Vagina (tissue), 2 donors: ENCODE measurements around the gene CCDC18. TPM values are rescaled to one million over a fixed set of nuclear protein-coding genes. Genes with fewer than 3 reads are reported as not detected.
"Not testable (repeated sequence)": the region's sequence is repeated elsewhere in the genome, so short reads cannot be mapped to it uniquely, and the experiment has no call there.

ENCODE experiments used
- DNase-seq, 2 donors: peaks; one replicate each; pipeline ENCODE4 v3.0.0-alpha.2; 2017; ENCODE audit errors: extremely low spot score in 2 of 2
- H3K27ac ChIP-seq: fragments of 200-600 bp; sonication (generic); one replicate; pipeline ENCODE4 v1.5.1; 2019
- H3K27me3 ChIP-seq: fragments of 200-600 bp; sonication (generic); one replicate; pipeline ENCODE4 v1.5.1; 2019
- H3K36me3 ChIP-seq, 2 donors: fragments of 200-600 bp; sonication (generic); one replicate each; pipeline ENCODE4 v1.5.1; 2017 to 2019
- H3K4me1 ChIP-seq: fragments of 200-600 bp; sonication (generic); one replicate; pipeline ENCODE4 v1.5.1; 2019
- H3K4me3 ChIP-seq, 2 donors: fragments of 200-600 bp; sonication (generic); 1 replicate in 1 of 2; 2 replicates in 1 of 2; pipeline ENCODE4 v1.5.1; 2016 to 2019
- H3K9me3 ChIP-seq: fragments of 200-600 bp; sonication (generic); one replicate; pipeline ENCODE4 v1.5.1; 2019
- POLR2A ChIP-seq, 2 donors: fragments of 450-650 bp; IDR thresholded peaks; one replicate each; pipeline ENCODE4 v1.6.1; 2017; ENCODE audit warnings: antibody characterized with exemption in 2 of 2, mild to moderate bottlenecking in 2 of 2, moderate library complexity in 2 of 2
- POLR2AphosphoS5 ChIP-seq, 2 donors: sonication (generic); formaldehyde crosslinking; IDR thresholded peaks; one replicate each; pipeline ENCODE4 v1.9.0; 2017; ENCODE audit warnings: antibody characterized with exemption in 2 of 2, mild to moderate bottlenecking in 2 of 2, low read depth in 1 of 2; ENCODE audit not compliant: insufficient read depth in 1 of 2
- intact Hi-C: fragments of 100-400 bp; cut with DNase I; formaldehyde crosslinking; loops from one replicate; pipeline ENCODE4 v1.15.1; 2023
- total RNA-seq: library from RNA; depleted of rRNA; stranded (reverse); fragments of >200 nt; gene quantifications from one replicate; pipeline ENCODE4 v1.2.3, GENCODE V29; 2016
- TF ChIP-seq, protein P1 (sequence below), 3 experiments: fragments of 450-650 bp in 2 of 3; fragments of 200-600 bp in 1 of 3; sonication (generic) in 1 of 3; IDR thresholded peaks; one replicate each; pipeline ENCODE4 v1.5.1; 2017 to 2019; ENCODE audit warnings: antibody characterized with exemption in 3 of 3, mild to moderate bottlenecking in 2 of 3, moderate library complexity in 2 of 3

CCDC18 gene
- total RNA-seq, 1 donor from 2014 or later = 17.7 TPM

DNA sequence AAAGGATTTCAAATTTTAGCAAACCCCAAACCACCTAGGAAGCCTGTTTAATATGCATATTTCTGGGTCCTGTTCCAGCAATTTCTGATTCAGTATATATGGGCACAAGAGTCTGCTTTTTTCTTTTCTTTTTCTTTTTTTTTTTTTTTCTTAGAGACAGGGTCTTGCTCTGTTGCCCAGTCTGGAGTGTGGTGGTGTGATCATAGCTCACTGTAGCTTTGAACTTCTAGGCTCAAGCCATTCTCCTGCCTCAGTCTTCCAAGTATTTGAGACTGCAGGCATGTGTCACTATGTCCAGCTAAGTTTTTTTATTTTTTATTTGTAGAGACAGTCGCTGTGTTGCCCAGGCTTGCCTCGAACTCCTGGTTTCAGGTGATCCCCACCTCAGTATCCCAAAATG lies 34.8 kb downstream of the CCDC18 start:
- Histone ChIP-seq H3K4me1 (no peaks in the 10 kb centered on the region), H3K4me3 (no peak overlapping the region), H3K36me3 (no peaks in the 10 kb centered on the region), H3K27me3 (no peaks in the 10 kb centered on the region), H3K9me3 (no peaks in the 10 kb centered on the region), H3K27ac (no peak overlapping the region)
- intact Hi-C loops = no loop called here
- no peak for DNase-seq
- TF ChIP-seq POLR2A (IDR thresholded peaks at IDR 0.05) (no peak), POLR2AphosphoS5 (IDR thresholded peaks at IDR 0.05; ENCODE audit: insufficient read depth in 1 of 2, low read depth in 1 of 2) (no peak)
- TF ChIP-seq, protein P1, sequence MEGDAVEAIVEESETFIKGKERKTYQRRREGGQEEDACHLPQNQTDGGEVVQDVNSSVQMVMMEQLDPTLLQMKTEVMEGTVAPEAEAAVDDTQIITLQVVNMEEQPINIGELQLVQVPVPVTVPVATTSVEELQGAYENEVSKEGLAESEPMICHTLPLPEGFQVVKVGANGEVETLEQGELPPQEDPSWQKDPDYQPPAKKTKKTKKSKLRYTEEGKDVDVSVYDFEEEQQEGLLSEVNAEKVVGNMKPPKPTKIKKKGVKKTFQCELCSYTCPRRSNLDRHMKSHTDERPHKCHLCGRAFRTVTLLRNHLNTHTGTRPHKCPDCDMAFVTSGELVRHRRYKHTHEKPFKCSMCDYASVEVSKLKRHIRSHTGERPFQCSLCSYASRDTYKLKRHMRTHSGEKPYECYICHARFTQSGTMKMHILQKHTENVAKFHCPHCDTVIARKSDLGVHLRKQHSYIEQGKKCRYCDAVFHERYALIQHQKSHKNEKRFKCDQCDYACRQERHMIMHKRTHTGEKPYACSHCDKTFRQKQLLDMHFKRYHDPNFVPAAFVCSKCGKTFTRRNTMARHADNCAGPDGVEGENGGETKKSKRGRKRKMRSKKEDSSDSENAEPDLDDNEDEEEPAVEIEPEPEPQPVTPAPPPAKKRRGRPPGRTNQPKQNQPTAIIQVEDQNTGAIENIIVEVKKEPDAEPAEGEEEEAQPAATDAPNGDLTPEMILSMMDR (IDR thresholded peaks at IDR 0.05) = no peak

DNA sequence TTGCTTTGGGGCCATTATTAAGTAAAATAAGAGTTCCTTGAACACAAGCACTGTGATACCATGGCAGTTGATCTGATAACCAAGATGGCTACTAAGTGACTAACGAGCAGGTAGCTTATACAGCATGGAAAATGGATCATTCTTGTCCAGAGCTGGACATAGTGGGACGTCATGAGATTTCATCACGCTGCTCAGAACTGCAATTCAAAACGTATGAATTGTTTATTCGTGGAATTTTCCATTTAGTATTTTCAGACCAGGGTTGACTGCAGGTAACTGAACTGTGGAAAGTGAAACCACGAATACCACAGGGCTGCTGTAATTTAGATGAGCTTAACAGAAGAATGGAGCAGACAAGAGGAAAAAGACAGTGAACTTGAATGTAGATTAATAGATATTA lies 38.9 kb downstream of the CCDC18 start:
- no peak overlapping the region for H3K27ac ChIP-seq
- no peak for TF ChIP-seq POLR2AphosphoS5 (IDR thresholded peaks at IDR 0.05; ENCODE audit: insufficient read depth in 1 of 2, low read depth in 1 of 2)
- TF ChIP-seq, protein P1 (IDR thresholded peaks at IDR 0.05) = no peak
- TF ChIP-seq POLR2A (IDR thresholded peaks at IDR 0.05) = no peak
- intact Hi-C loops = no loop called here
- no peaks in the 10 kb centered on the region for H3K9me3 ChIP-seq
- H3K36me3 ChIP-seq = no peaks in the 10 kb centered on the region
- no peak overlapping the region for H3K4me3 ChIP-seq
- H3K27me3 ChIP-seq = no peaks in the 10 kb centered on the region
- no peak for DNase-seq
- no peaks in the 10 kb centered on the region for H3K4me1 ChIP-seq

DNA sequence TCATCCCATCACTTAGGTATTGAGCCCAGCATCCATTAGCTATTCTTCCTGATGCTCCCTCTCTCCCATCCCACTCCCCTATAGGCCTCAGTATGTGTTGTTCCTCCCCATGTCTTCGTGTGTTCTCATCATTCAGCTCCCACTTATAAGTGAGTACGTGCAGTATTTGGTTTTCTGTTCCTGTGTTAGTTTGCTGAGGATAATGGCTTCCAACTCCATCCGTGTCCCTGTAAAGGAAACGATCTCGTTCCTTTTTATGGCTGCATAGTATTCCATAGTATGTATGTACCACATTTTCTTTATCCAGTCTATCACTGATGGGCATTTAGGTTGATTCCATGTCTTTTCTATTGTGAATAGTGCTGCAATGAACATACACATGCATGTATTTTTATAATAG lies 40.2 kb downstream of the CCDC18 start:
- DNase-seq, H3K4me3 ChIP-seq, H3K9me3 ChIP-seq, H3K4me1 ChIP-seq, H3K27me3 ChIP-seq, H3K36me3 ChIP-seq, H3K27ac ChIP-seq, intact Hi-C loops: not testable (repeated sequence)

DNA sequence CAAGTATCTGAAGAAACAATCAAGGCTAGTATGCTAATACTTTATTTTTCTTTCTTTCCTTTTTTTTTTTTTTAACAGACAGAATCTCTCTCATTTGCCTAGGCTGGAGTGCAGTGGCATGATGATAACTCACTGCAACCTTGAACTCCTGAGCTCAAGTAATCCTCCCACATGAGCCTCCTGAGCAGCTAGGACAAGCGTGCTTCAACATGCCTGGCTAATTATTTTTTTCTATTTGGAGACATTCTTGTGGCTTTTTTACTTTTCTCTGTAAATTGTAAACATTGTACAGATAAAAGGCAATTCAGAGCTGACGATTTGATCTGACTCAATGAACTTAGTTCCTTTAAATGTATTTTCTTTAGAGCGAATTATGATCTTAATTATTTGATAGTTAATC lies 41.4 kb downstream of the CCDC18 start:
- H3K27ac ChIP-seq = no peak overlapping the region
- no peaks in the 10 kb centered on the region for H3K4me1 ChIP-seq
- no peaks in the 10 kb centered on the region for H3K36me3 ChIP-seq
- intact Hi-C loops = no loop called here
- no peak for DNase-seq
- no peaks in the 10 kb centered on the region for H3K9me3 ChIP-seq
- no peak overlapping the region for H3K4me3 ChIP-seq
- H3K27me3 ChIP-seq = no peaks in the 10 kb centered on the region
- TF ChIP-seq POLR2AphosphoS5 (IDR thresholded peaks at IDR 0.05; ENCODE audit: insufficient read depth in 1 of 2, low read depth in 1 of 2) (no peak), POLR2A (IDR thresholded peaks at IDR 0.05) (no peak)
- TF ChIP-seq, protein P1 (IDR thresholded peaks at IDR 0.05) = no peak

DNA sequence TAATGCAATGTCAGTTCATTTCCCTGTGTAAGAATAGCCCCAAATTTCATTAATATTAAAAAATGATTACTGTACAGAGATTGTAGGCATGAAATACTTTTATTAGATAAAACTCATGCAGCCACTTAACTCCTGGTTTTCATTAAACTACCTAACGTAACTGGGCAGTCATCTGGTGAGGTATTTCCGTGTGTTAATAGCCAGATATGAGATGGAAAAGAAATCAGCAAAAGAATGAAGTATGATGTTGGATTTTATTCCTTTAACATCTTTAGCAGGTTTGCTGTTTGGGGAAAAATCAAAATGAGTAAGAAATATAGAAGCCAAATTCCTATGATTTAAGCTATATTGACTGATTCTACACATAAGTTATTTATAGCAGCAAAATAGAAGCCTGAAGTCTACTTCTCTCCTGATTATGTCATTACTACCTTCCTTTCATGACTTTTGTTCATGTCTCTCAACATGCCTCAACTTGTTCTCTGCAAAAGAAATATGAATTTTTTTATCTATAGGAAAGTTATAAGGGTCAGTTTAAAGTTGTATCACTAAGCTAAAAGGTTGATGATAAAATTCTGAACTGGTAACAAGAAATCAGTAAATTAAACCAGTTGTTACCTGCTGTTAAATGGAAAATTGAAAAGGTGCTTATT lies 42.6 kb downstream of the CCDC18 start:
- Histone ChIP-seq H3K27ac (no peak overlapping the region), H3K36me3 (no peaks in the 10 kb centered on the region), H3K9me3 (no peaks in the 10 kb centered on the region), H3K4me1 (no peaks in the 10 kb centered on the region), H3K4me3 (no peak overlapping the region), H3K27me3 (no peaks in the 10 kb centered on the region)
- DNase-seq = no peak
- intact Hi-C loops = no loop called here
- TF ChIP-seq POLR2AphosphoS5 (IDR thresholded peaks at IDR 0.05; ENCODE audit: insufficient read depth in 1 of 2, low read depth in 1 of 2) (no peak), POLR2A (IDR thresholded peaks at IDR 0.05) (no peak)
- TF ChIP-seq, protein P1 (IDR thresholded peaks at IDR 0.05) = no peak
